CD4-positive, CD25-positive, alpha-beta regulatory T cell (primary cell): ENCODE results near the gene KIF6. TPM values are rescaled to one million over a fixed set of nuclear protein-coding genes. Genes with fewer than 3 reads are reported as not detected.

Experiments
- ATAC-seq, 2 donors: fragments of 150-1000 bp; cut with Tn5 transposase; one replicate each; pipeline ENCODE4 v1.10.0; 2021; ENCODE audit warnings: low read depth in 2 of 2, moderate number of reproducible peaks in 2 of 2, moderate library complexity in 1 of 2
- DNase-seq, 3 donors: peaks; one replicate each; pipeline versions ENCODE4 v3.0.0 to v3.0.0-alpha.2; 2012 to 2022; ENCODE audit warnings: mixed read lengths in 1 of 3
- H3K27ac ChIP-seq: one replicate; pipeline ENCODE4 v1.7.0; 2013; ENCODE audit warnings: mild to moderate bottlenecking, low read length; ENCODE audit not compliant: insufficient read depth, poor library complexity, severe bottlenecking
- H3K27me3 ChIP-seq: one replicate; pipeline ENCODE4 v1.7.0; 2013; ENCODE audit warnings: low read length; ENCODE audit not compliant: control insufficient read depth, insufficient read depth
- H3K36me3 ChIP-seq: one replicate; pipeline ENCODE4 v1.7.0; 2013; ENCODE audit warnings: mild to moderate bottlenecking, low read length, moderate library complexity; ENCODE audit not compliant: control insufficient read depth, insufficient read depth
- H3K4me1 ChIP-seq: 2 replicates; pipeline ENCODE4 v1.7.0; 2013; ENCODE audit warnings: mild to moderate bottlenecking, low read length; ENCODE audit not compliant: insufficient read depth, control insufficient read depth, poor library complexity, severe bottlenecking
- H3K4me3 ChIP-seq: one replicate; pipeline ENCODE4 v1.7.0; 2013; ENCODE audit warnings: low read depth, mild to moderate bottlenecking, low read length, moderate library complexity
- H3K9me3 ChIP-seq, 2 experiments: 1 replicate in 1 of 2; 2 replicates in 1 of 2; pipeline ENCODE4 v1.7.0; 2013; ENCODE audit warnings: low read length in 2 of 2, mild to moderate bottlenecking in 1 of 2, moderate library complexity in 1 of 2; ENCODE audit not compliant: control insufficient read depth in 2 of 2
- H3K27ac Mint-ChIP-seq, 3 donors: one replicate each; pipeline ENCODE4 v1.8.0; 2020 to 2022; ENCODE audit warnings: mild to moderate bottlenecking in 3 of 3, mixed read lengths in 3 of 3, moderate library complexity in 2 of 3
- H3K27me3 Mint-ChIP-seq: one replicate; pipeline ENCODE4 v1.8.0; 2022; ENCODE audit warnings: mild to moderate bottlenecking, mixed read lengths
- H3K36me3 Mint-ChIP-seq: one replicate; pipeline ENCODE4 v1.8.0; 2020; ENCODE audit warnings: mixed read lengths
- H3K4me1 Mint-ChIP-seq, 4 donors: one replicate each; pipeline ENCODE4 v1.8.0; 2020 to 2022; ENCODE audit warnings: mixed read lengths in 4 of 4, mild to moderate bottlenecking in 1 of 4
- H3K4me3 Mint-ChIP-seq, 4 donors: one replicate each; pipeline ENCODE4 v1.8.0; 2020 to 2022; ENCODE audit warnings: mild to moderate bottlenecking in 4 of 4, mixed read lengths in 4 of 4, moderate library complexity in 3 of 4
- H3K9me3 Mint-ChIP-seq, 7 donors: one replicate each; pipeline ENCODE4 v1.8.0; 2020 to 2022; ENCODE audit warnings: mixed read lengths in 7 of 7, mild to moderate bottlenecking in 3 of 7, moderate library complexity in 2 of 7
- polyA plus RNA-seq, 4 donors: library from polyadenylated mRNA; unstranded; fragments of 300-500 nt; fragmentation: Illumina TruSeq; gene quantifications; one replicate each; pipeline ENCODE4 v1.2.3, GENCODE V29; 2021
- total RNA-seq: library from RNA; stranded (reverse); gene quantifications from one replicate; pipeline ENCODE4 v1.2.3, GENCODE V29; 2022

Gene KIF6
- total and polyA plus RNA-seq, 5 donors from 2014 or later, result not detected

DNA sequence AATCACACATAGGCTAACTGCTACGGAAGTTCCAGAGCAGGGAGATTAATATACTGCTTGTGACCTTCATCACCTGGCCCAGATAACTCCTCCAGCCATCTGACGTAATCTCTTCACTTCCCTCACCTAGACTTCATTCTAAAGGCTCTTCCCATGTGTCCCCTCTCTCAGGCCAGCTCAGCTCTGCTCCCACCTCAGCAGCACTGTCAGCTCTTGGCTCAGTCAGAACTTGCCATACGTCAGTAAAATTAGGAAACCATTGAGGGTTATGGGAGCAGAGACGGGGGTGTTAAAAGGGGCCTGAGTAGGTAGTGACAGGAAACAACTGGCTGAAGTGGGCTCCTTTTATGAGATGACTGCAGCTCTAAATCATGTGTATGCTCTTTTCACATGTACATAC lies 101.5 kb downstream of the KIF6 start:
- H3K36me3 ChIP-seq, result no peaks in the 10 kb centered on the region
- H3K27me3 ChIP-seq, result no peaks in the 10 kb centered on the region
- no peak overlapping the region for H3K4me3 ChIP-seq
- H3K4me3 Mint-ChIP-seq, result no peak overlapping the region
- DNase-seq, result no peak
- no peak for ATAC-seq
- peaks cover 5% of the 10 kb centered on the region for H3K27me3 Mint-ChIP-seq
- no peaks in the 10 kb centered on the region for H3K36me3 Mint-ChIP-seq
- no peaks in the 10 kb centered on the region for H3K4me1 ChIP-seq
- no peaks in the 10 kb centered on the region for H3K9me3 Mint-ChIP-seq
- H3K27ac Mint-ChIP-seq, result no peak overlapping the region
- H3K27ac ChIP-seq, result no peak overlapping the region
- H3K4me1 Mint-ChIP-seq, result no peaks in the 10 kb centered on the region
- no peaks in the 10 kb centered on the region for H3K9me3 ChIP-seq

DNA sequence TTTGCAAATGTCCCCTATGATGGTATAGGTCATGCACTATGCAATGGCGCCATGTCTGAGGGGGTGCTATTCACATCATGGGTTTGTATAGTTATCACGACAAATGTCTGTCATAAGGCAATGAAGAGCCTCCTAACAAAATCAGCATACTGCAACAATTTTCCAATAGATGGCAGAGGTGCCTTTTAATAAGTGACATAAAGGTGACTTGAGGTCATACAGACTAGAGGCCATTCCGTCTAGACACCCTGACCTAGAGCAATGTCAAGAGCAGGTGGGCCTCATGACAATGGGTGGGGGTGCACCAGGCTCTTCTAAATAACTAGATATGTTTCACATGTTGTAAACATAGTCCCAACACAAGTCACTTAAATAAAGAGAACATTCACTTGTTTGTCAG lies 107.7 kb downstream of the KIF6 start:
- Mint-ChIP-seq H3K9me3 (peaks cover 0 to 2% (median 0%) of the 10 kb centered on the region in 7 donors), H3K36me3 (no peaks in the 10 kb centered on the region), H3K27ac (no peak overlapping the region), H3K4me3 (no peak overlapping the region), H3K4me1 (no peaks in the 10 kb centered on the region), H3K27me3 (no peaks in the 10 kb centered on the region)
- Histone ChIP-seq H3K36me3 (no peaks in the 10 kb centered on the region), H3K27ac (no peak overlapping the region), H3K4me3 (no peak overlapping the region), H3K4me1 (no peaks in the 10 kb centered on the region), H3K9me3 (no peaks in the 10 kb centered on the region), H3K27me3 (no peaks in the 10 kb centered on the region)
- ATAC-seq, result no peak
- no peak for DNase-seq

DNA sequence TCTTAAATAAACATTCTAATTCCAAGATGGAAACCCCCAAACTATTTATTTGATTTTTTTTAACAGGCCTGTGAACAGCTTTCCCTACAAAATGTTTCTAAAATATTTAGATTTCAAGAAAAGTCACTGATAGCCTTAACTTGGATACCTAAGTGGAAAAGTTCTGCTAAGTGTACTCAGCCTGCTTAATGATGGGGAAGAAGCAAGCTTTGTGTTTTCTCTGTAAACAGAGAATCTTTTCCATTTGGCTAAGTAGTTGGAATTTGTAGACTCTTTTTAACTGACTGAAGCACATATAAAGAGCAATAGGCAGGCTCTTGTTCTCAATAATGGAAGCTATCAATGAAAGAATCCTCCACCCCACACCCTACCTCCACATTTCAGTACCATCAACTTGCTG lies 108.2 kb downstream of the KIF6 start:
- Histone ChIP-seq H3K4me3 (no peak overlapping the region), H3K27me3 (no peaks in the 10 kb centered on the region), H3K27ac (no peak overlapping the region), H3K36me3 (no peaks in the 10 kb centered on the region), H3K9me3 (no peaks in the 10 kb centered on the region), H3K4me1 (no peaks in the 10 kb centered on the region)
- Mint-ChIP-seq H3K27ac (no peak overlapping the region), H3K4me1 (no peaks in the 10 kb centered on the region), H3K27me3 (no peaks in the 10 kb centered on the region), H3K9me3 (peaks cover 0 to 2% (median 0%) of the 10 kb centered on the region in 7 donors), H3K4me3 (no peak overlapping the region), H3K36me3 (no peaks in the 10 kb centered on the region)
- ATAC-seq (no peak), DNase-seq (no peak)

DNA sequence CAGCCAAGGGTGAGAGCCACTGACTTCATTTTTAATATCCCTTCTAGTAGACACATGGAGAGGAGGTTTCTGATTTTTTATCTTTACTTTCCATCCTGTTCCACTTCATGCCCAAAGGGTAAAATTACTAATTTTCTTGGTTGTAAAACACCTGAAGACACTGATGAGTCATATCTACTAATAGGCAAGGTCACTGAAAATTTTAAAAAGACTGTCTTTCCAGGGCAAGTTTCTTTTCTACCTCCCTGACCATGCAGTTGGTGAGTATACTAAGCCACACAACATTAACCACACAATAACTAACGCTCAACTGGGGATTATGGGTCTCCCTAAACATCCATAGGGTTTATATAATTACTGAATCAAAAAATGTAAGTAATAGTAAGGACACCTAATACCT lies 109.6 kb downstream of the KIF6 start:
- DNase-seq (no peak), ATAC-seq (no peak)
- H3K27ac Mint-ChIP-seq, result no peak overlapping the region
- H3K36me3 Mint-ChIP-seq, result no peaks in the 10 kb centered on the region
- H3K4me3 Mint-ChIP-seq, result no peak overlapping the region
- Histone ChIP-seq H3K27me3 (no peaks in the 10 kb centered on the region), H3K27ac (no peak overlapping the region), H3K36me3 (no peaks in the 10 kb centered on the region), H3K4me1 (no peaks in the 10 kb centered on the region), H3K4me3 (no peak overlapping the region), H3K9me3 (no peaks in the 10 kb centered on the region)
- no peaks in the 10 kb centered on the region for H3K27me3 Mint-ChIP-seq
- peaks cover 0 to 2% (median 0%) of the 10 kb centered on the region in 7 donors for H3K9me3 Mint-ChIP-seq
- H3K4me1 Mint-ChIP-seq, result no peaks in the 10 kb centered on the region

DNA sequence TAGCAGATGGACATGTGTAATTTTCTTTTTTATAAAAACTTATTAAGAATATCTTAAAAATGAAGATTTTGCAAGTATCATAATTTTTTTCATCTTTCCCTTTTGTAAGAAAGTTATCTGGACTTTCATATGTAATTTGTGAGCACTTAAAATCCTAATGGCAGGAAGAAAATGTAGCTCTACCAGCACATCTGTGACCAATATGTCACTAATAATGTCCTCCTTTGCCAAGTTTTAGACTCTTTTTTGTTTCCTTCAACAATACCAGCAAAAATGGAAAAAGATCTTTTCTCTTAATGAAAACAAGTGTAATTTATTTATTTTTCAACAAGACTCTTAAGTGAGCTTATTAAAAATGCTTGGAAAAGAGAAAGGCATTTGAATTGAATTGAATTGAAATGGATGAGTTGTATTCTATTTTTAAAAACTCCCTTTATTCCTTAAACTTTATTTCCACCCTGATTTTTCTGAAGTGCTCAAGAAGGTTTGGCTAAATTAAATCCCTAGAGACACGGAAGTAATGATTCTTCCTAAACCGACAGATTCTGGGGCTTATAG lies 110.7 kb downstream of the KIF6 start:
- Histone ChIP-seq H3K27me3 (no peaks in the 10 kb centered on the region), H3K4me1 (no peaks in the 10 kb centered on the region), H3K27ac (no peak overlapping the region), H3K9me3 (no peaks in the 10 kb centered on the region), H3K36me3 (no peaks in the 10 kb centered on the region), H3K4me3 (no peak overlapping the region)
- Mint-ChIP-seq H3K9me3 (peaks cover 0 to 2% (median 0%) of the 10 kb centered on the region in 7 donors), H3K27me3 (no peaks in the 10 kb centered on the region), H3K36me3 (no peaks in the 10 kb centered on the region), H3K4me3 (no peak overlapping the region), H3K27ac (no peak overlapping the region), H3K4me1 (no peaks in the 10 kb centered on the region)
- DNase-seq, result no peak
- no peak for ATAC-seq

DNA sequence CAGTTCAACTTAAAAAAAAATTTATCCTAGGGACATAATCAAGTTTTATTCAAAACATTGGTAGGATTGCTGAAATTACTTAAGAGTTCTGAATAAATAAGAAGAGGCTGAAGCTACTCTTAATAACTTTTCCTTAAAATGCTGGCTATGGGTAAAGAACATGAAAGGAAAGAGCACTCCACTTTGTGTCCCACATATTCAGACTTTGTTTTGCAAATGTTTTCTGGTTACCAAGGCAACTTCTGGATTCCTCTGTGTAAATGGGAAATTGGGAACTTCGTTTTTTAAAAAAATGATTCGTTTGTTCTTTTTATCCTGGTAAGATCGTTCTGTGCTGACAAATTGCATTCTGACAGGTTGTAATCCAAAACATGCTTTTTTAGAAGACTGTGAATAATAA lies 115.0 kb downstream of the KIF6 start:
- Histone ChIP-seq H3K4me1 (no peaks in the 10 kb centered on the region), H3K36me3 (no peaks in the 10 kb centered on the region), H3K27me3 (no peaks in the 10 kb centered on the region), H3K4me3 (no peak overlapping the region), H3K27ac (no peak overlapping the region), H3K9me3 (no peaks in the 10 kb centered on the region)
- ATAC-seq, result no peak
- no peaks in the 10 kb centered on the region for H3K4me1 Mint-ChIP-seq
- no peak overlapping the region for H3K27ac Mint-ChIP-seq
- no peak overlapping the region for H3K4me3 Mint-ChIP-seq
- H3K27me3 Mint-ChIP-seq, result no peaks in the 10 kb centered on the region
- H3K36me3 Mint-ChIP-seq, result no peaks in the 10 kb centered on the region
- H3K9me3 Mint-ChIP-seq, result no peaks in the 10 kb centered on the region
- no peak for DNase-seq

DNA sequence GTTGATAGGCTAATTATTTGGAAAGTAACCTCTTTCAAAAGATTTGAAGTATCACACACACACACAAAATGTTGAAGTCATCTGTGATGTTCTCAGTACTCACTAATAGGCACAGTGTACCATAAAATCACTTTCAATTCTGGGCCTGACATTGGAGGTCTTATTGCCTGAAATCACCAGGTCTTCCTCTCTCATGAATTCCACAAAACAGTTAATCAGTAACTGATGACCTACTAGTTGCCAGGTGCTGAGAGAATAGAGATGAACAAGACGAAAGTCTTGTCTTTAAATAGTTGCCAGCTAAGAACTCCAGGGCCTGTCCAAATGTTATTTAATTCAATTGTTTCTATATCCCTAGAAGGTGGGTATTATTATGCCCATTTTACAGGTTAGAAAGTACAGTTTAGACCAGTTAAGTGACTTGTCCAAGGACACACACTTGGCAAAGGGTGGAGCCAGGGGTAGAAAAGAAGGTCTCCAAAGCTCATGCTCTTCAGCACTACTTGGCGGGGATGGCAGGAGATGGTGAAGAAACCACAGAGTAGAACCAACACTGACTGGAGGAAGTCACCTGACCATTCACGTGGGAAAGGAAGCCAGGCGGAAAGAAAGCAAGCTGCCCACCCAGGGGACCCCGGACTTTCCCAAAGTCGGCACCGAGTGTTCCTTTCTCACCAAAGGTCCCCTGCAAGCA lies 116.4 kb downstream of the KIF6 start:
- no peaks in the 10 kb centered on the region for H3K36me3 Mint-ChIP-seq
- no peaks in the 10 kb centered on the region for H3K9me3 ChIP-seq
- H3K27me3 Mint-ChIP-seq, result peaks cover under 1% of the 10 kb centered on the region
- no peaks in the 10 kb centered on the region for H3K4me1 Mint-ChIP-seq
- H3K27me3 ChIP-seq, result no peaks in the 10 kb centered on the region
- H3K9me3 Mint-ChIP-seq, result no peaks in the 10 kb centered on the region
- H3K4me3 Mint-ChIP-seq, result no peak overlapping the region
- no peaks in the 10 kb centered on the region for H3K36me3 ChIP-seq
- H3K4me1 ChIP-seq, result no peaks in the 10 kb centered on the region
- ATAC-seq, result no peak
- H3K4me3 ChIP-seq, result no peak overlapping the region
- DNase-seq, result no peak
- no peak overlapping the region for H3K27ac ChIP-seq
- H3K27ac Mint-ChIP-seq, result no peak overlapping the region
